G401 (cell line): ENCODE data around the gene RGS9. TPM values are rescaled to one million over a fixed set of nuclear protein-coding genes. Genes with fewer than 3 reads are reported as not detected.

Source experiments
- DNase-seq: peaks from one replicate; pipeline ENCODE4 v3.0.0-alpha.2; 2015; ENCODE audit warnings: low spot score
- in situ Hi-C: cut with HindIII; loops from 2 replicates; pipeline ENCODE4 v1.10.0; 2016; ENCODE audit warnings: low sequenced_read_pairs, mixed read lengths
- total RNA-seq: library from RNA; depleted of rRNA; stranded (reverse); fragments of >200 nt; shearing (Covaris generic); gene quantifications from 2 replicates; pipeline ENCODE4 v1.2.3, GENCODE V29; 2014

The RGS9 gene
- total RNA-seq, 1 experiment from 2014 or later, result 15.4 TPM

- in situ Hi-C loops, result no loop called here
Measured at GRCh38 chr17:65230040-65230439, 92.9 kb downstream of the RGS9 start.

GRCh38 chr17:65231086-65231485, 93.9 kb downstream of the RGS9 start:
- in situ Hi-C loops, result no loop called here
- no peak for DNase-seq

More at GRCh38 chr17:65230040-65230439, 92.9 kb downstream of the RGS9 start:
- no peak for DNase-seq

GRCh38 chr17:65231662-65232335, 94.6 kb downstream of the RGS9 start:
- in situ Hi-C loops, result no loop called here
- peak; percentile 43 for DNase-seq

- no peak for DNase-seq
- in situ Hi-C loops, result no loop called here
Measured at GRCh38 chr17:65235284-65235683, 98.1 kb downstream of the RGS9 start.

GRCh38 chr17:65236321-65236720, 99.2 kb downstream of the RGS9 start:
- no peak for DNase-seq
- in situ Hi-C loops, result no loop called here

DNA sequence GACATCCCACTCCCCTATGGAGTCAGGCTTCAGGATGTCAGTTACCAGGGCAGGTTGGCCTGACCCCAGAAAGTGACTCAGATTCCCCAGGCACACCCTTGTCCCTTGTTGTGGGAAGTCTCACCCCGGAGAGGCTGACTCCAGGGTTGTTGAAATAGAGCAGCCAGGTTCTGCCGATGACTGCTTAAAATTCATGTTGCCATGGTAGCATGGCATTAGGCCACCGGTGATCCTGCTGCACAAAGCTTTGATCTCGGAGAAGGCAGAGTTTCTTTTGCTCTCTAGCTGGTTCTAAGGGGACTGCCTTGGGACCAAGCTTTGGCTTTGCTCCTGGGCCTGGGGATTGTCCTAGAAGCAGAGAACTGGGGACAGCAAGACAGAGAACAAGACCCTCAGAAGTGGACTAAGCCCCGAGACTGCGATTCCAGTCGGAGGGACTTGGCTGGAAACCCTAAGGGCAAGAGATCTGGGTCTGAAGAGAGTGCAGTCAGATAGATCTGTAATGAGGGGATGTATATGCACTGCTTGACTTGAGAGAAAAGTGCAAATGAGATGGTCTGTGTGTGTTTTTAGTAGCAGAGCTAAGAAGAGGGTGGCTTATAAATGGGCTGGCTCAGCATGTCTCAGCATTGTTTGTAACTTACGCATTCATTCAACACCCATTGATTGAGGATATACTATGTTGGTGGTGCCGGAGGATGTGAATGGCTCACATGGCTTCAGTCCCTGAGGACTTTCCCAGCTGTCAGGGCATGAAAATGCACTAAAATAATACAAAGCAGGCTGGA, 106.9 kb downstream of the RGS9 start:
- DNase-seq, result peak; percentile 13
- in situ Hi-C loops, result no loop called here

DNA sequence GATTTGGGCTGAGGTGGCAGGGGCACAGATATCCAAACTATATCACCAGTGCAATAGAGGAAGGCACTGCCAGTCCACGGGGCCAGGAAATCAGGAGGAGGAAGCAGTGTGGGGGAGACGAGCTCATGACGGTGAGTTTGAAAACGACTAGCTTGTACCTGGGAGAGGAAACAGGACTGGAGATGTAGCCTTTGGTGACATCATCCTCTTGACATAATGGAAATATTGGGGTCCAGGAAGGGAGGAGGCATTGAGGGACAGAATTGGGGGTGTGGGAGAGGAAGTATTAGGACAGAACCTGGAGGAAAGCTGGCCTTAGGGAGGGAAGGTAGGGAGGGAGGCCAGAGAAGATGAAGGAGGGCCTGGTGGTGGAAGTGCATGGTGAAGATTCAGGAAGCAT, 109.1 kb downstream of the RGS9 start:
- no peak for DNase-seq
- in situ Hi-C loops, result no loop called here

GRCh38 chr17:65249774-65250173, 112.6 kb downstream of the RGS9 start:
- in situ Hi-C loops, result no loop called here
- DNase-seq, result no peak

GRCh38 chr17:65254166-65254565, 117.0 kb downstream of the RGS9 start:
- in situ Hi-C loops, result no loop called here
- no peak for DNase-seq

- no peak for DNase-seq
- in situ Hi-C loops, result no loop called here
Measured at GRCh38 chr17:65259281-65259680, 122.1 kb downstream of the RGS9 start.

- no peak for DNase-seq
- in situ Hi-C loops, result no loop called here
Measured at GRCh38 chr17:65259696-65260485, 122.7 kb downstream of the RGS9 start.

- in situ Hi-C loops, result no loop called here
- no peak for DNase-seq
Measured at GRCh38 chr17:65260626-65261025, 123.5 kb downstream of the RGS9 start.

DNA sequence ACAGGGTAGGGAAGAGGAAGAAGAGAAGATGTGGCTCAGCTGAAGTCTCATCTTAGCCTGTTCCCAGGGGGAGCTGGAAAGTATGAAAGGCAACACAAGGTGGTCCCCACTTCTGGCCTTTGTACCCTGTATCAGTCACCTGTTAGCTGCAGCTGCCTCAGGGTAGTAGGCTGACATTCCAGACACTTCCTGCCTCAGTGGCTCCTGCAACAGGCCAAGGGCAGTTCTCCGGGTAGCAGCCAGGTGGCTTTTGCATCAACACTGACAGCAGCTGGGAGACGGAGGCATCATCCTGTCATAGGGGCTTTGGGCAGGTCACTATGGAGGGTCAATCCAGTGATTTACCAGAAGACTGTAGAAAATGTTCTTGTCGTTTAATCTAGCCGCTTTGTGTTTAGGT, 124.0 kb downstream of the RGS9 start:
- in situ Hi-C loops, result no loop called here
- no peak for DNase-seq

GRCh38 chr17:65261682-65262636, 124.8 kb downstream of the RGS9 start:
- no peak for DNase-seq
- in situ Hi-C loops, result no loop called here

- DNase-seq, result no peak
- in situ Hi-C loops, result no loop called here
Measured at GRCh38 chr17:65265276-65265675, 128.1 kb downstream of the RGS9 start.

DNA sequence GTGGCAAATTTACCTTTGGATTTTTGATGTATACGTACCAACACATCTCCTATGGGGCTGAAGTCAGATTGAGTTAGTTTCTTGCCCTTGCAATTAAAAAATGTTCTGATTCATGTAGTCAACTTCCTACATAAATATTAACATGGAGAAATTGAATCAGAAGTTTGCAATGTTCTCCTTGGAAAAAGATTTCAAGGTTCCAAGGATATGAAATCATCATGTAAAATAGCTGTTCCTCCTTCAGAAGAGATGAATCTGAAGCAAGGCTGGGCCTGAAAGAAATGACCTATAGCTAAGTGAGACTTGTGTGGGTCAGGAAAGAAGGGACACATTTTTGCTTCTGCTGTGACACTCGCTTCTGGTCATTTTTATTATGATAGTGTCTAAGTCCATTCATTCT, 131.7 kb downstream of the RGS9 start:
- in situ Hi-C loops, result no loop called here
- DNase-seq, result no peak

DNA sequence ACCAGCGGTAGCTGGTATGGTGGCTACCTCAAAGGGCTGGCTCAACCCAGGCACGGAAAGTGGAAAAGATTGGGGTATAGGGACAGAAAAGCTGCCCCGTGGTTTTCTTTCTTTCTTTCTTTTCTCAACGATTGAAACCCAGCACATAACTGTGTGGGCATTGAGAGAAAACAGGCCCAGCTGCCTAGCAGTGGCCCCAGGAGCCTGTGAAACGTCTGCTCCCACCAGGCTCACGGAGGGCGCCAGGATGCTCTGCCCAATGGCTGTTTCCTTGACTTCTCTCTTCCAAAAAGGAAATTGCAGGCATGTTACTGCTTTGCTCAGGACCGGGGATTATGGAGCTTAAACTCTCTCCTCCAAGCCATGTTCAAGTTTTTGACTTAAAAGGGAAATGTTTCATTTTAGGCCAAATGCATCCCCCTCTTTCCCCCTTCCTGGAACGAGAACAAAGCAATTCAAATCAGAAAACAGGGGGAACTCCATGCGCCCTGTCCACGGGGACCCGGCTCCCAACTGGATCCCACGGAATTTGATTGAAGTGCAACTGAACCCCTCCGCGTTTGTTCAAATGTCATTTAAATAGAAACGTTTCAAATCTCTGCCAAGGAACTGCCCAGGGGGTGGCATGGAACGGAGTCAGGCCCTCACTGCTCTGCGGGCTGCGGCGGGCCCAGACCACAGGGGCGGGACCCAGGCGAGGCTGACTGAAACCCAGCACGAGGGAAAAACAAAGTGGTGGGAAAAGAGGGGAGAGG, 133.5 kb downstream of the RGS9 start:
- no peak for DNase-seq
- in situ Hi-C loops, result no loop called here

GRCh38 chr17:65271296-65271695, 134.1 kb downstream of the RGS9 start:
- in situ Hi-C loops, result no loop called here
- DNase-seq, result no peak
